Measurements from ENCODE around the gene KYAT1.
"Not testable (repeated sequence)": the region's sequence is repeated elsewhere in the genome, so short reads cannot be mapped to it uniquely, and the experiment has no call there.

KYAT1 gene

GRCh38 chr9:128818099-128818838, 63.5 kb downstream of the KYAT1 start, which contains the start of gene ENDOG:
Gene ENDOG, plus strand, starts transcription at chr9:128818500. Its CDS starts 185 bp downstream, at chr9:128818685.
- DNase-seq (ENCODE audit: low spot score): peak; percentile 98

GRCh38 chr9:128810873-128811272, 70.9 kb downstream of the KYAT1 start:
- no peak for DNase-seq (ENCODE audit: low spot score)

- DNase-seq (ENCODE audit: low spot score): no peak
These were observed 71.9 kb downstream of the KYAT1 start for GRCh38 chr9:128809831-128810230.

- no peak for DNase-seq (ENCODE audit: low spot score)
These were observed 72.6 kb downstream of the KYAT1 start for GRCh38 chr9:128809036-128809599.

- no peak for DNase-seq (ENCODE audit: low spot score)
These were observed 73.2 kb downstream of the KYAT1 start for GRCh38 chr9:128808543-128808942.

- DNase-seq (ENCODE audit: low spot score): no peak
These were observed 73.9 kb downstream of the KYAT1 start for GRCh38 chr9:128807827-128808226.

- no peak for DNase-seq (ENCODE audit: low spot score)
These were observed 76.1 kb downstream of the KYAT1 start for GRCh38 chr9:128805661-128806060.

GRCh38 chr9:128802482-128802881, 79.3 kb downstream of the KYAT1 start:
- DNase-seq (ENCODE audit: low spot score): no peak

GRCh38 chr9:128800061-128800460, 81.7 kb downstream of the KYAT1 start:
- DNase-seq (ENCODE audit: low spot score): no peak

- DNase-seq (ENCODE audit: low spot score): no peak
These were observed 82.9 kb downstream of the KYAT1 start for GRCh38 chr9:128798896-128799295.

GRCh38 chr9:128794961-128795360, 86.8 kb downstream of the KYAT1 start:
- not testable (repeated sequence) for DNase-seq (ENCODE audit: low spot score)

GRCh38 chr9:128792978-128793686, 88.6 kb downstream of the KYAT1 start:
- no peak for DNase-seq (ENCODE audit: low spot score)

GRCh38 chr9:128792134-128792533, 89.6 kb downstream of the KYAT1 start:
- no peak for DNase-seq (ENCODE audit: low spot score)

- DNase-seq (ENCODE audit: low spot score): no peak
These were observed 91.2 kb downstream of the KYAT1 start for GRCh38 chr9:128790536-128790935.

- DNase-seq (ENCODE audit: low spot score): no peak
These were observed 93.3 kb downstream of the KYAT1 start for GRCh38 chr9:128788445-128788844.

GRCh38 chr9:128787659-128788058, 94.1 kb downstream of the KYAT1 start:
- DNase-seq (ENCODE audit: low spot score): peak; percentile 20

- peak; percentile 93 for DNase-seq (ENCODE audit: low spot score)
These were observed 94.8 kb downstream of the KYAT1 start, which contains the start of gene TBC1D13 for GRCh38 chr9:128786681-128787601. Gene TBC1D13, plus strand, starts transcription at chr9:128787253. Its CDS starts 101 bp downstream, at chr9:128787354.

- DNase-seq (ENCODE audit: low spot score): no peak
These were observed 96.3 kb downstream of the KYAT1 start for GRCh38 chr9:128785427-128785826.

Data from NAMALWA (cell line).